Measurements from ENCODE around the gene BTBD9.

BTBD9 gene

DNA sequence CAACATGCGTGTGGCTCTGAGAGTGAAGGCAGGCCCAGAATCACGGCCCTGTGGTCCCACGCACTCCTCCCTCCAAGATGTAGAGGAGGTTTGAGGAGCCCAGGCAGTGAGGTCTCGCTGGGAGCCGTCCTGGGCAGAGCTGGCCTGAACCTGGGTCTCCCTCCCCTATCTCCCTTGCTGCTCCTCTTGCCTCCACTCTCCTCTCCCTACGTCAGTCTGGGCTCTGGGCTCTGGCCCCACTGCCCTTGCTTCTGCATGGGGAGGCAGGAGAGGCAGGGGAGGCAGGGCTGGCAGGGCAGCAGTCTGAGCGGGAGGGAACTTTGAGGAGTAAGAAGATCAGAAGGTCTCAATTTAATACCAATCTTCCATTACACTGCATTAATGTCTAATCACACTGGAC, 445.1 kb downstream of the BTBD9 start:
- DNase-seq (ENCODE audit: insufficient read length) (no peak), FAIRE-seq (no peak)
- TF ChIP-seq POLR2AphosphoS5 (IDR thresholded peaks at IDR 0.05; ENCODE audit: low read depth, low read length) (no peak), TAF1 (IDR thresholded peaks at IDR 0.05; ENCODE audit: borderline replicate concordance, low read depth, low read length) (no peak), POLR2A (IDR thresholded peaks at IDR 0.05; ENCODE audit: low read depth, low read length) (no peak)

GRCh38 chr6:38194282-38194572, 445.5 kb downstream of the BTBD9 start:
- no peak for FAIRE-seq
- no peak for DNase-seq (ENCODE audit: insufficient read length)
- no peak for TF ChIP-seq POLR2AphosphoS5 (IDR thresholded peaks at IDR 0.05; ENCODE audit: low read depth, low read length)
- TF ChIP-seq POLR2A (IDR thresholded peaks at IDR 0.05; ENCODE audit: low read depth, low read length) = no peak
- TF ChIP-seq TAF1 (IDR thresholded peaks at IDR 0.05; ENCODE audit: borderline replicate concordance, low read depth, low read length) = no peak

DNA sequence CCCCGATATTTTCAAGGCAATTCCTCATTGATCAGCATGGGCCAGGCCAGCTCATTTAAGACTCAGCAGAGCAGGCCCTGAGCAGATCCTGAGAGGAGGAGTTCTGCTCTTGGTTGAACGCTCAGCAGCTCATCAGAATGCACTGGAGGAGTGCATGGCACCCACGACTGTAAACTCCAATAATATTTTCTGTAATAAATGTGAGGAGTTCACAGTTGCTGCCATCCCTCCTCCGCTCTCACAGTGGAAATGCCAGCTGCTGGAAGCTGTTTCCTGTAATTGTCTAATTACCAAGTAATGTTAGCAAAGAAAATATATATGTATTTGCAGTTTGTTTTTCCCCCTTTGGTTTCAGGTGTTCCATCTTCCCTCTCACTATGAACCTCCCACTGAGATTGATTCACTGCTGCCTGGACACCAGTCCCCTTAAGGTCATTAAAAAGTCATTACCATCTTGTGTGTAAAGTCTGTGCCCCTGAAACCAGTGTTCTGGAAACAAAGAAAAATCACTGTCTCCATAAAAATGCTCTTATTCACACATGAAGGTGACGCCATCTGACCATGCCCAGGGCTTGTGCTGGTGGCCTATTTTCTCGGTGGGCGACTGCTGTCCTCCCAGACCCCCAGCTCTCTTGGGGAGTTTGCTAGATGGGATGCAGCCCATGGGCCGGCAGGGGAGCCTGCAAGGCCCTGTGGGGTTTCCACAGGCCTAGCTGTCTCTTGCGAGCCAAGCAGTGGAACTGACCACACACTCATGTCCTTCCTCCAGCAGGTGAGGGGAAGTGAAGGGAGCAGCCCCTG, 446.0 kb downstream of the BTBD9 start:
- FAIRE-seq = no peak
- TF ChIP-seq POLR2AphosphoS5 (IDR thresholded peaks at IDR 0.05; ENCODE audit: low read depth, low read length) (no peak), POLR2A (IDR thresholded peaks at IDR 0.05; ENCODE audit: low read depth, low read length) (no peak), TAF1 (IDR thresholded peaks at IDR 0.05; ENCODE audit: borderline replicate concordance, low read depth, low read length) (no peak)

GRCh38 chr6:38193051-38193450, 446.7 kb downstream of the BTBD9 start:
- no peak for TF ChIP-seq POLR2AphosphoS5 (IDR thresholded peaks at IDR 0.05; ENCODE audit: low read depth, low read length)
- TF ChIP-seq TAF1 (IDR thresholded peaks at IDR 0.05; ENCODE audit: borderline replicate concordance, low read depth, low read length) = no peak
- no peak for TF ChIP-seq POLR2A (IDR thresholded peaks at IDR 0.05; ENCODE audit: low read depth, low read length)
- FAIRE-seq (no peak), DNase-seq (ENCODE audit: insufficient read length) (no peak)

More for the DNA sequence above, 446.0 kb downstream of the BTBD9 start:
- DNase-seq (ENCODE audit: insufficient read length) = no peak

- DNase-seq (ENCODE audit: insufficient read length) = no peak
- no peak for FAIRE-seq
- TF ChIP-seq POLR2A (IDR thresholded peaks at IDR 0.05; ENCODE audit: low read depth, low read length) (no peak), TAF1 (IDR thresholded peaks at IDR 0.05; ENCODE audit: borderline replicate concordance, low read depth, low read length) (no peak), POLR2AphosphoS5 (IDR thresholded peaks at IDR 0.05; ENCODE audit: low read depth, low read length) (no peak)
Measured at GRCh38 chr6:38192487-38192886, 447.2 kb downstream of the BTBD9 start.

GRCh38 chr6:38192011-38192410, 447.7 kb downstream of the BTBD9 start:
- DNase-seq (ENCODE audit: insufficient read length) = no peak
- no peak for TF ChIP-seq POLR2A (IDR thresholded peaks at IDR 0.05; ENCODE audit: low read depth, low read length)
- no peak for TF ChIP-seq POLR2AphosphoS5 (IDR thresholded peaks at IDR 0.05; ENCODE audit: low read depth, low read length)
- no peak for TF ChIP-seq TAF1 (IDR thresholded peaks at IDR 0.05; ENCODE audit: borderline replicate concordance, low read depth, low read length)
- FAIRE-seq = no peak

GRCh38 chr6:38191418-38191817, 448.3 kb downstream of the BTBD9 start:
- no peak for TF ChIP-seq POLR2A (IDR thresholded peaks at IDR 0.05; ENCODE audit: low read depth, low read length)
- no peak for TF ChIP-seq TAF1 (IDR thresholded peaks at IDR 0.05; ENCODE audit: borderline replicate concordance, low read depth, low read length)
- no peak for TF ChIP-seq POLR2AphosphoS5 (IDR thresholded peaks at IDR 0.05; ENCODE audit: low read depth, low read length)
- no peak for FAIRE-seq
- no peak for DNase-seq (ENCODE audit: insufficient read length)

DNA sequence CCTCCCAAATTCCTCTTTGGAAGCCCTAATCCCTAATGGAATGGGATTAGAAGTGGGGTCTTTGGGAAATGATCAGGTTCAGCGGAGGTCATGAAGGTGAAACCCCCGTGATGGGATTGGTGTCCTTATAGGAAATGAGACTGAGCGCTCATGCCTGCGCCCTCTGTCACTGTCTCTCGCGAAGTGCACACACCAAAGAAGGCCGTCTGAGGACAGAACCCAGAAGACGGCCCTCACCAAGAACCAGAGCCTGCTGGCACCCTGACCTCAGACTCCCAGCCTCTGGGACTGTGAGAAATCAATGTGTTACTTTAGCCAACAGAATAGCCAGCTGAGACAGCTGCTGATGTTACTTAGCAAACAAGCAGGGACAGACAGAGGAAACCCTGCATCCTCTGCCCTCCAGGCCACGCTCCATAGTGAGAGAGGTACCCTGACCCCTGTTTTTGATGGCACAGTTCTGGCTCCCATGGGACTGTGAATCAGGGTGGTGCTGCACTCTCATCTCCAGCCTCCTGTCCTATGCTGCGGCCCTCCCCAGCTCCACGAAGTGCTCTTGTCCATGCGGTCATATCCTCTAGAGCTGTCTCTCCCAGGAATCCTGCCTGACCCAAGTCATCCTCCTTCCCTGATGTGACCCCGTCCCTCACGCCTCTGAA, 450.9 kb downstream of the BTBD9 start:
- DNase-seq (ENCODE audit: insufficient read length) (no peak), FAIRE-seq (no peak)
- TF ChIP-seq POLR2A (IDR thresholded peaks at IDR 0.05; ENCODE audit: low read depth, low read length) = no peak
- TF ChIP-seq POLR2AphosphoS5 (IDR thresholded peaks at IDR 0.05; ENCODE audit: low read depth, low read length) = no peak
- TF ChIP-seq TAF1 (IDR thresholded peaks at IDR 0.05; ENCODE audit: borderline replicate concordance, low read depth, low read length) = no peak

GRCh38 chr6:38187811-38188590, 451.7 kb downstream of the BTBD9 start:
- no peak for DNase-seq (ENCODE audit: insufficient read length)
- no peak for FAIRE-seq
- TF ChIP-seq POLR2A (IDR thresholded peaks at IDR 0.05; ENCODE audit: low read depth, low read length) (no peak), TAF1 (IDR thresholded peaks at IDR 0.05; ENCODE audit: borderline replicate concordance, low read depth, low read length) (no peak), POLR2AphosphoS5 (IDR thresholded peaks at IDR 0.05; ENCODE audit: low read depth, low read length) (no peak)

DNA sequence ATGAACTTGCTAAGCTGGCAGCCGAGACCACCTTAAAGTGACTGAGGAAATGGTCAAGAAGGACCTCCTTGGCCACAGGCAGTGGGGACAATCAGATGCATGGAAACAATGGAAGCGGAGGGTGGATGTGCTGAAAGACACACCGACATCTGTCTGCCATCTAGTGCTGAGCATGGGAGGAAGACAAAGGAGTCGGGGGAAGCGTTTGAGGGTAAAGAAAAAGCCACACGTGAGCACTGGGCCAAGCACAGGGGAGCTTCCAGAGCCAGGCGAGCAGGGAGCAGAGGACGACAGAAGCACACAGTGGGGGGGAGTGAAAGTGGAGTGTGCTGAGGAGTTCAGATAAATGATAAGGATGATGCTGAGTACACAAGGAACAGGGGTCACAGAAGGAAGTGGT, 452.4 kb downstream of the BTBD9 start:
- FAIRE-seq = no peak
- no peak for TF ChIP-seq POLR2A (IDR thresholded peaks at IDR 0.05; ENCODE audit: low read depth, low read length)
- TF ChIP-seq TAF1 (IDR thresholded peaks at IDR 0.05; ENCODE audit: borderline replicate concordance, low read depth, low read length) = no peak
- no peak for TF ChIP-seq POLR2AphosphoS5 (IDR thresholded peaks at IDR 0.05; ENCODE audit: low read depth, low read length)
- DNase-seq (ENCODE audit: insufficient read length) = no peak

GRCh38 chr6:38185752-38186151, 454.0 kb downstream of the BTBD9 start:
- no peak for DNase-seq (ENCODE audit: insufficient read length)
- FAIRE-seq = no peak
- TF ChIP-seq POLR2AphosphoS5 (IDR thresholded peaks at IDR 0.05; ENCODE audit: low read depth, low read length) (no peak), TAF1 (IDR thresholded peaks at IDR 0.05; ENCODE audit: borderline replicate concordance, low read depth, low read length) (no peak), POLR2A (IDR thresholded peaks at IDR 0.05; ENCODE audit: low read depth, low read length) (no peak)
